SK-N-SH treated with all-trans-retinoic acid at 6 μM for 48 hours (cell line): ENCODE results near the gene CUEDC2.
"Not testable (repeated sequence)": the region's sequence is repeated elsewhere in the genome, so short reads cannot be mapped to it uniquely, and the experiment has no call there.

Experiments
- ATAC-seq: fragments of 200-7000 bp; cut with Tn5 transposase; 3 replicates; pipeline ENCODE4 v1.9.1; 2020; ENCODE audit warnings: mild to moderate bottlenecking, moderate library complexity
- ARNTL ChIP-seq: fragments of 450-650 bp; formaldehyde crosslinking; IDR thresholded peaks from 2 replicates; pipeline ENCODE4 v1.5.0; 2020; ENCODE audit warnings: low read depth, mild to moderate bottlenecking, moderate library complexity, borderline replicate concordance
- BACH2 ChIP-seq: fragments of 250-450 bp; sonication (Bioruptor Pico); IDR thresholded peaks from 2 replicates; pipeline ENCODE4 v1.9.0; 2021; ENCODE audit warnings: mild to moderate bottlenecking, borderline replicate concordance
- CSDC2 ChIP-seq: fragments of 250-450 bp; sonication (Bioruptor Pico); IDR thresholded peaks from 2 replicates; pipeline ENCODE4 v1.5.0; 2020; ENCODE audit warnings: mild to moderate bottlenecking, moderate library complexity
- GLIS3 ChIP-seq: fragments of 250-450 bp; sonication (Bioruptor Pico); IDR thresholded peaks from 2 replicates; pipeline ENCODE4 v1.5.0; 2020; ENCODE audit warnings: mild to moderate bottlenecking, moderate library complexity
- ISL1 ChIP-seq: fragments of 250-450 bp; sonication (Bioruptor Pico); IDR thresholded peaks from 2 replicates; pipeline ENCODE4 v2.1.2; 2022; ENCODE audit warnings: mild to moderate bottlenecking, moderate library complexity
- OSR1 ChIP-seq: fragments of 250-450 bp; sonication (Bioruptor Pico); IDR thresholded peaks from 2 replicates; pipeline ENCODE4 v1.8.0; 2022; ENCODE audit warnings: moderate library complexity, mild to moderate bottlenecking, inconsistent platforms
- PPARA ChIP-seq: fragments of 250-450 bp; sonication (Bioruptor Pico); IDR thresholded peaks from 2 replicates; pipeline ENCODE4 v1.5.0; 2020; ENCODE audit warnings: mild to moderate bottlenecking, borderline replicate concordance
- RARB ChIP-seq: fragments of 250-450 bp; sonication (Bioruptor Pico); IDR thresholded peaks from 2 replicates; pipeline ENCODE4 v1.8.0; 2021; ENCODE audit warnings: mild to moderate bottlenecking, moderate library complexity
- SNAI2 ChIP-seq: fragments of 250-450 bp; sonication (Bioruptor Pico); IDR thresholded peaks from 2 replicates; pipeline ENCODE4 v1.5.0; 2020; ENCODE audit warnings: mild to moderate bottlenecking, moderate library complexity
- TCF4 ChIP-seq: fragments of 250-450 bp; sonication (Bioruptor Pico); IDR thresholded peaks from 2 replicates; pipeline ENCODE4 v1.8.0; 2021; ENCODE audit warnings: mild to moderate bottlenecking, moderate library complexity, borderline replicate concordance
- ZC3H10 ChIP-seq: fragments of 250-450 bp; sonication (Bioruptor Pico); IDR thresholded peaks from 2 replicates; pipeline ENCODE4 v1.5.1; 2021; ENCODE audit warnings: mild to moderate bottlenecking, moderate library complexity
- ZFP30 ChIP-seq: fragments of 450-650 bp; formaldehyde crosslinking; IDR thresholded peaks from 2 replicates; pipeline ENCODE4 v1.5.0; 2022; ENCODE audit warnings: mild to moderate bottlenecking, moderate library complexity
- ZNF565 ChIP-seq: fragments of 450-650 bp; formaldehyde crosslinking; conservative IDR thresholded peaks from 2 replicates; pipeline ENCODE4 v1.5.0; 2020; ENCODE audit warnings: low read depth, mild to moderate bottlenecking, moderate library complexity
- ZNF70 ChIP-seq: fragments of 450-650 bp; formaldehyde crosslinking; IDR thresholded peaks from 2 replicates; pipeline ENCODE4 v1.5.0; 2020; ENCODE audit warnings: mild to moderate bottlenecking, moderate library complexity
- TF ChIP-seq, protein P1 (sequence below): fragments of 250-450 bp; sonication (Bioruptor Pico); IDR thresholded peaks from 2 replicates; pipeline ENCODE4 v1.5.0; 2020; ENCODE audit warnings: mild to moderate bottlenecking, moderate library complexity
- TF ChIP-seq, protein P2 (sequence below): fragments of 250-450 bp; sonication (Bioruptor Pico); IDR thresholded peaks from 2 replicates; pipeline ENCODE4 v1.5.1; 2021; ENCODE audit warnings: mild to moderate bottlenecking, moderate library complexity
- TF ChIP-seq, protein P3 (sequence below): fragments of 250-450 bp; sonication (Bioruptor Pico); IDR thresholded peaks from 2 replicates; pipeline ENCODE4 v1.8.0; 2021; ENCODE audit warnings: low read depth, mild to moderate bottlenecking, moderate library complexity, borderline replicate concordance
- TF ChIP-seq, protein P4 (sequence below): fragments of 250-450 bp; sonication (Bioruptor Pico); IDR thresholded peaks from 2 replicates; pipeline ENCODE4 v1.8.0; 2020; ENCODE audit warnings: mild to moderate bottlenecking, moderate library complexity, borderline replicate concordance
- TF ChIP-seq, protein P5 (sequence below): fragments of 250-450 bp; sonication (Bioruptor Pico); IDR thresholded peaks from 2 replicates; pipeline ENCODE4 v1.5.1; 2020; ENCODE audit warnings: low read depth, mild to moderate bottlenecking, moderate library complexity

The CUEDC2 gene

DNA sequence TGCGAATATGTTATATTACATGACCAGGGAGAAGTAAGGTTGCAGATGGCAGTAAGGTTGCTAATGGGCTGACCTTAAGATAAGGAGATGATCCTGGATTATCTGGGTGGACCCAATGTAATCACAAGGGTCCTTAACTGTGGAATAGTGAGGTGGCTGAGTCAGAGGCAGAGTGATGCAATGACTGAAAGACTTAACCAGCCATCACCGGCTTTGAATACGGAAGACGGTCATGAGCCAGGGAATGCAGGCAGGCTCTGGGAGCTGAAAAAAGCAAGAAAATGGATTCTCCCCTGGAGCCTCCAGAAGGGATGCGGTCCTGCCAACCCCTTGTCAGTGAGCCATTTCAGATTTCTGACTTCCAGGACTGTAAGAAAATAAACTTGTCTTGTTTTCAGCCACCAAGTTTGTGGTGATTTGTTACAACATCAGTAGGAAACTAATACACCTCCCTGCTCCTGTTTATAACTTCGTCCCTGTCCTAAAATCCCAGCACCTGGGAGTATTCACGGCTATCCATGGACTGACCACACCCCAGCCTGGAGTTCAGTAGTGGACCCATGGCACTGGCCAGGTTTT, 23.6 kb upstream of the CUEDC2 start:
- TF ChIP-seq SNAI2 (CRISPR knock-in tag) (no peak), ZC3H10 (no peak), CSDC2 (CRISPR knock-in tag) (no peak)
- TF ChIP-seq, all 23 proteins: peak for 0
- ATAC-seq: no peak

DNA sequence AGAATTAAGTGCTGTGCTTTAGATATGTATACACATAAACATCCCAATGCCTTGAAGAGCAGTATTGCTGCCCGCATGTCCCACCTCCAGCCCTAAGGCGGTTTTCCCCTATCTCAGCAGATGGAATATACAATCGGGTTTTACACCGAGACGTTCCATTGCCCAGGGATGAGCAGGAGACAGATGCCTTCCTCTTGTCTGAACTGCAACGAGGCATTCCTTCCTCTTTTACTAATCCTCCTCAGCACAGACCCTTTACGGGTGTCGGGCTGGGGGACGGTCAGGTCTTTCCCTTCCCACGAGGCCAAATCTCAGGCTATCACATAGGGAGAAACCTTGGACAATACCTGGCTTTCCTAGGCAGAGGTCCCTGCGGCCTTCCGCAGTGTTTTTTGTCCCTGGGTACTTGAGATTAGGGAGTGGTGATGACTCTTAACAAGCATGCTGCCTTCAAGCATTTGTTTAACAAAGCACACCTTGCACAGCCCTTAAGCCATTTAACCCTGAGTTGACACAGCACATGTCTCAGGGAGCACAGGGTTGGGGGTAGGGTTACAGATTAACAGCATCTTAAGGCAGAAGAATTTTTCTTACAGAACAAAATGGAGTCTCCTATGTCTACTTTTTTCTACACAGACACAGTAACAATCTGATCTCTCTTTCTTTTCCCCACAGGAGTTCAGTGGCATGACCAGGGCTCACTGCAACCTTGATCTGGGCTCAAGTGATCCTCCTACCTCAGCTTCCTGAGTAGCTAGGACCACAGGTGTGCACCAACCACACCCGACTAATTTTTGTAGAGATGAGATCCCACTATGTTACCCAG, 22.5 kb upstream of the CUEDC2 start:
- not testable (repeated sequence) for ATAC-seq

DNA sequence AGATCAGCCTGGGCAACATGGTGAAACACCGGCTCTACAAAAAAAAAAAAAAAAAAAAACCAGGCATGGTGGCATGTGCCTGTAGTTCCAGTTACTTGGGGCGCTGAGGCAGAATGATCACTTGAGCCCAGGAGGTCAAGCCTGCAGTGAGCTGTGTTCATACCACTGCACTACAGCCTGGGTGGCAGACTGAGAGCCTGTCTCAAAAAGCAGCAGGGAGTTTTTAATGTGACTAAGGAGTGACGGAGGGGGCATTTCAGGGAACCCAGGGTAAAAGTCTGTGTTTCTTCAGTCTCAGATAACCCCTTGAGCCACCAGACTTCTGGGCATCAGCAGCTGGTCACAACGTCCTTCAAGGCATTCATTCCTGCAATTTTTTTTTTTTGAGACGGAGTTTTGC, 21.1 kb upstream of the CUEDC2 start:
- ATAC-seq: no peak
- TF ChIP-seq ISL1 (CRISPR knock-in tag) (no peak), ARNTL (CRISPR knock-in tag) (no peak), CSDC2 (CRISPR knock-in tag) (no peak), OSR1 (no peak), PPARA (CRISPR knock-in tag) (no peak), ZNF70 (CRISPR knock-in tag) (no peak), BACH2 (CRISPR knock-in tag) (no peak), TCF4 (CRISPR knock-in tag) (no peak), RARB (CRISPR knock-in tag) (no peak), GLIS3 (no peak), ZFP30 (CRISPR knock-in tag) (no peak), SNAI2 (CRISPR knock-in tag) (no peak), ZC3H10 (no peak), ZNF565 (CRISPR knock-in tag) (no peak)
- TF ChIP-seq, protein P1, sequence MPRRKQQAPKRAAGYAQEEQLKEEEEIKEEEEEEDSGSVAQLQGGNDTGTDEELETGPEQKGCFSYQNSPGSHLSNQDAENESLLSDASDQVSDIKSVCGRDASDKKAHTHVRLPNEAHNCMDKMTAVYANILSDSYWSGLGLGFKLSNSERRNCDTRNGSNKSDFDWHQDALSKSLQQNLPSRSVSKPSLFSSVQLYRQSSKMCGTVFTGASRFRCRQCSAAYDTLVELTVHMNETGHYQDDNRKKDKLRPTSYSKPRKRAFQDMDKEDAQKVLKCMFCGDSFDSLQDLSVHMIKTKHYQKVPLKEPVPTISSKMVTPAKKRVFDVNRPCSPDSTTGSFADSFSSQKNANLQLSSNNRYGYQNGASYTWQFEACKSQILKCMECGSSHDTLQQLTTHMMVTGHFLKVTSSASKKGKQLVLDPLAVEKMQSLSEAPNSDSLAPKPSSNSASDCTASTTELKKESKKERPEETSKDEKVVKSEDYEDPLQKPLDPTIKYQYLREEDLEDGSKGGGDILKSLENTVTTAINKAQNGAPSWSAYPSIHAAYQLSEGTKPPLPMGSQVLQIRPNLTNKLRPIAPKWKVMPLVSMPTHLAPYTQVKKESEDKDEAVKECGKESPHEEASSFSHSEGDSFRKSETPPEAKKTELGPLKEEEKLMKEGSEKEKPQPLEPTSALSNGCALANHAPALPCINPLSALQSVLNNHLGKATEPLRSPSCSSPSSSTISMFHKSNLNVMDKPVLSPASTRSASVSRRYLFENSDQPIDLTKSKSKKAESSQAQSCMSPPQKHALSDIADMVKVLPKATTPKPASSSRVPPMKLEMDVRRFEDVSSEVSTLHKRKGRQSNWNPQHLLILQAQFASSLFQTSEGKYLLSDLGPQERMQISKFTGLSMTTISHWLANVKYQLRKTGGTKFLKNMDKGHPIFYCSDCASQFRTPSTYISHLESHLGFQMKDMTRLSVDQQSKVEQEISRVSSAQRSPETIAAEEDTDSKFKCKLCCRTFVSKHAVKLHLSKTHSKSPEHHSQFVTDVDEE (CRISPR knock-in tag): no peak
- TF ChIP-seq, protein P2, sequence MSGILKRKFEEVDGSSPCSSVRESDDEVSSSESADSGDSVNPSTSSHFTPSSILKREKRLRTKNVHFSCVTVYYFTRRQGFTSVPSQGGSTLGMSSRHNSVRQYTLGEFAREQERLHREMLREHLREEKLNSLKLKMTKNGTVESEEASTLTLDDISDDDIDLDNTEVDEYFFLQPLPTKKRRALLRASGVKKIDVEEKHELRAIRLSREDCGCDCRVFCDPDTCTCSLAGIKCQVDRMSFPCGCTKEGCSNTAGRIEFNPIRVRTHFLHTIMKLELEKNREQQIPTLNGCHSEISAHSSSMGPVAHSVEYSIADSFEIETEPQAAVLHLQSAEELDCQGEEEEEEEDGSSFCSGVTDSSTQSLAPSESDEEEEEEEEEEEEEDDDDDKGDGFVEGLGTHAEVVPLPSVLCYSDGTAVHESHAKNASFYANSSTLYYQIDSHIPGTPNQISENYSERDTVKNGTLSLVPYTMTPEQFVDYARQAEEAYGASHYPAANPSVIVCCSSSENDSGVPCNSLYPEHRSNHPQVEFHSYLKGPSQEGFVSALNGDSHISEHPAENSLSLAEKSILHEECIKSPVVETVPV (CRISPR knock-in tag): no peak
- TF ChIP-seq, protein P3, sequence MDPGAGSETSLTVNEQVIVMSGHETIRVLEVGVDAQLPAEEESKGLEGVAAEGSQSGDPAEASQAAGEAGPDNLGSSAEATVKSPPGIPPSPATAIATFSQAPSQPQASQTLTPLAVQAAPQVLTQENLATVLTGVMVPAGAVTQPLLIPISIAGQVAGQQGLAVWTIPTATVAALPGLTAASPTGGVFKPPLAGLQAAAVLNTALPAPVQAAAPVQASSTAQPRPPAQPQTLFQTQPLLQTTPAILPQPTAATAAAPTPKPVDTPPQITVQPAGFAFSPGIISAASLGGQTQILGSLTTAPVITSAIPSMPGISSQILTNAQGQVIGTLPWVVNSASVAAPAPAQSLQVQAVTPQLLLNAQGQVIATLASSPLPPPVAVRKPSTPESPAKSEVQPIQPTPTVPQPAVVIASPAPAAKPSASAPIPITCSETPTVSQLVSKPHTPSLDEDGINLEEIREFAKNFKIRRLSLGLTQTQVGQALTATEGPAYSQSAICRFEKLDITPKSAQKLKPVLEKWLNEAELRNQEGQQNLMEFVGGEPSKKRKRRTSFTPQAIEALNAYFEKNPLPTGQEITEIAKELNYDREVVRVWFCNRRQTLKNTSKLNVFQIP (CRISPR knock-in tag): no peak
- TF ChIP-seq, protein P4, sequence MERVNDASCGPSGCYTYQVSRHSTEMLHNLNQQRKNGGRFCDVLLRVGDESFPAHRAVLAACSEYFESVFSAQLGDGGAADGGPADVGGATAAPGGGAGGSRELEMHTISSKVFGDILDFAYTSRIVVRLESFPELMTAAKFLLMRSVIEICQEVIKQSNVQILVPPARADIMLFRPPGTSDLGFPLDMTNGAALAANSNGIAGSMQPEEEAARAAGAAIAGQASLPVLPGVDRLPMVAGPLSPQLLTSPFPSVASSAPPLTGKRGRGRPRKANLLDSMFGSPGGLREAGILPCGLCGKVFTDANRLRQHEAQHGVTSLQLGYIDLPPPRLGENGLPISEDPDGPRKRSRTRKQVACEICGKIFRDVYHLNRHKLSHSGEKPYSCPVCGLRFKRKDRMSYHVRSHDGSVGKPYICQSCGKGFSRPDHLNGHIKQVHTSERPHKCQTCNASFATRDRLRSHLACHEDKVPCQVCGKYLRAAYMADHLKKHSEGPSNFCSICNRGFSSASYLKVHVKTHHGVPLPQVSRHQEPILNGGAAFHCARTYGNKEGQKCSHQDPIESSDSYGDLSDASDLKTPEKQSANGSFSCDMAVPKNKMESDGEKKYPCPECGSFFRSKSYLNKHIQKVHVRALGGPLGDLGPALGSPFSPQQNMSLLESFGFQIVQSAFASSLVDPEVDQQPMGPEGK (CRISPR knock-in tag): no peak
- TF ChIP-seq, protein P5, sequence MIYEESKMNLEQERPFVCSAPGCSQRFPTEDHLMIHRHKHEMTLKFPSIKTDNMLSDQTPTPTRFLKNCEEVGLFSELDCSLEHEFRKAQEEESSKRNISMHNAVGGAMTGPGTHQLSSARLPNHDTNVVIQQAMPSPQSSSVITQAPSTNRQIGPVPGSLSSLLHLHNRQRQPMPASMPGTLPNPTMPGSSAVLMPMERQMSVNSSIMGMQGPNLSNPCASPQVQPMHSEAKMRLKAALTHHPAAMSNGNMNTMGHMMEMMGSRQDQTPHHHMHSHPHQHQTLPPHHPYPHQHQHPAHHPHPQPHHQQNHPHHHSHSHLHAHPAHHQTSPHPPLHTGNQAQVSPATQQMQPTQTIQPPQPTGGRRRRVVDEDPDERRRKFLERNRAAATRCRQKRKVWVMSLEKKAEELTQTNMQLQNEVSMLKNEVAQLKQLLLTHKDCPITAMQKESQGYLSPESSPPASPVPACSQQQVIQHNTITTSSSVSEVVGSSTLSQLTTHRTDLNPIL (CRISPR knock-in tag): no peak
